H1 (cell line): ENCODE data around the gene SLC43A2. TPM values are rescaled to one million over a fixed set of nuclear protein-coding genes. Genes with fewer than 3 reads are reported as not detected.

ENCODE experiments used
- CTCF ChIA-PET: fragments of 300-600 bp; sonication (Branson Sonifier 250); formaldehyde crosslinking; loops from one replicate; lab custom pipeline; 2021; ENCODE audit not compliant: partially characterized antibody; lab: Charles Lee
- POLR2A ChIA-PET: fragments of 300-600 bp; sonication (Branson Sonifier 250); formaldehyde crosslinking; loops from one replicate; lab custom pipeline; 2021; ENCODE audit warnings: inconsistent platforms; ENCODE audit not compliant: partially characterized antibody; lab: Charles Lee
- DNase-seq, 2 experiments: peaks; one replicate each; pipeline versions ENCODE4 v3.0.0 to v3.0.0-alpha.2; 2010 to 2022; ENCODE audit warnings: low spot score in 2 of 2, low read depth in 1 of 2, mixed read lengths in 1 of 2
- FAIRE-seq: peaks from 2 replicates; lab custom pipeline; 2011; peaks lifted over from hg19 to GRCh38; lab: Jason Lieb, UNC
- H2AFZ ChIP-seq: 2 replicates; pipeline ENCODE4 v1.8.1; 2012; ENCODE audit warnings: low read length, inconsistent platforms
- H2AK5ac ChIP-seq: 2 replicates; pipeline ENCODE4 v1.6.1; 2013; ENCODE audit warnings: low read depth, low read length
- H2BK120ac ChIP-seq: replicated peaks from 2 replicates; pipeline ENCODE3; 2013; ENCODE audit warnings: low read depth, low read length, inconsistent platforms
- H2BK12ac ChIP-seq: 2 replicates; pipeline ENCODE4 v1.6.1; 2013; ENCODE audit warnings: low read depth, low read length
- H2BK15ac ChIP-seq: 2 replicates; pipeline ENCODE4 v1.6.1; 2013; ENCODE audit warnings: low read length
- H2BK20ac ChIP-seq: 2 replicates; pipeline ENCODE4 v1.6.1; 2013; ENCODE audit warnings: low read length
- H2BK5ac ChIP-seq: 2 replicates; pipeline ENCODE4 v1.6.1; 2013; ENCODE audit warnings: low read depth, low read length
- H3K14ac ChIP-seq: 2 replicates; pipeline ENCODE4 v1.6.1; 2013; ENCODE audit warnings: inconsistent platforms; ENCODE audit not compliant: insufficient read length
- H3K18ac ChIP-seq: 2 replicates; pipeline ENCODE4 v1.6.1; 2013; ENCODE audit warnings: low read length; ENCODE audit errors: extremely low read depth
- H3K23ac ChIP-seq: 2 replicates; pipeline ENCODE4 v1.6.1; 2013; ENCODE audit warnings: inconsistent platforms; ENCODE audit not compliant: insufficient read length
- H3K23me2 ChIP-seq: 2 replicates; pipeline ENCODE4 v1.6.1; 2013; ENCODE audit warnings: low read depth, low read length
- H3K27ac ChIP-seq: 2 replicates; pipeline ENCODE4 v1.6.1; 2011; ENCODE audit warnings: low read depth, low read length, inconsistent platforms
- H3K27me3 ChIP-seq, 4 experiments: replicated peaks in 1 of 4; 1 replicate in 1 of 4; 2 replicates in 3 of 4; pipeline versions ENCODE4 v1.6.1 to v1.8.1; 2011 to 2013; ENCODE audit warnings: low read length in 3 of 4, mild to moderate bottlenecking in 3 of 4, inconsistent platforms in 2 of 4, mixed read lengths in 2 of 4, moderate library complexity in 1 of 4; ENCODE audit not compliant: control insufficient read depth in 3 of 4, insufficient read depth in 3 of 4; ENCODE audit errors: extremely low read depth in 1 of 4
- H3K36me3 ChIP-seq, 4 experiments: 2 replicates each; pipeline versions ENCODE4 v1.6.1 to v1.8.1; 2011 to 2013; ENCODE audit warnings: mild to moderate bottlenecking in 4 of 4, low read length in 3 of 4, moderate library complexity in 2 of 4, control low read depth in 1 of 4, inconsistent platforms in 1 of 4; ENCODE audit not compliant: insufficient read depth in 4 of 4, control insufficient read depth in 2 of 4
- H3K4ac ChIP-seq: replicated peaks from 2 replicates; pipeline ENCODE3; 2013; ENCODE audit warnings: low read length, low read depth, mixed read lengths, inconsistent platforms; ENCODE audit not compliant: insufficient read length
- H3K4me1 ChIP-seq, 4 experiments: replicated peaks in 1 of 4; 1 replicate in 1 of 4; 2 replicates in 3 of 4; pipeline versions ENCODE4 v1.6.1 to v1.8.1; 2011 to 2013; ENCODE audit warnings: low read length in 3 of 4, inconsistent platforms in 2 of 4, mixed read lengths in 1 of 4; ENCODE audit not compliant: insufficient read depth in 4 of 4, control insufficient read depth in 3 of 4
- H3K4me2 ChIP-seq, 2 experiments: 2 replicates each; pipeline versions ENCODE4 v1.6.1 to v1.8.1; 2011 to 2013; ENCODE audit warnings: low read depth in 2 of 2, low read length in 2 of 2, control low read depth in 1 of 2, inconsistent platforms in 1 of 2, mild to moderate bottlenecking in 1 of 2; ENCODE audit not compliant: insufficient read depth in 1 of 2
- H3K4me3 ChIP-seq, 4 experiments: fragments of 200-600, 300-600 bp in 1 of 4; sonication (generic), shearing (Covaris generic), sonication (Bioruptor Twin) in 1 of 4; 2 replicates each; pipeline versions ENCODE4 v1.5.1 to v1.8.1; 2011 to 2016; ENCODE audit warnings: low read length in 4 of 4, low read depth in 3 of 4, control low read depth in 2 of 4, inconsistent platforms in 2 of 4, mild to moderate bottlenecking in 2 of 4, mixed read lengths in 1 of 4, moderate library complexity in 1 of 4; ENCODE audit not compliant: insufficient read depth in 2 of 4; ENCODE audit errors: extremely low read depth in 1 of 4
- H3K56ac ChIP-seq: replicated peaks from 2 replicates; pipeline ENCODE3; 2013; ENCODE audit warnings: low read depth, mild to moderate bottlenecking, mixed read lengths, low read length, inconsistent platforms; ENCODE audit not compliant: insufficient read length
- H3K79me1 ChIP-seq: 2 replicates; pipeline ENCODE4 v1.6.1; 2013; ENCODE audit warnings: low read depth, low read length, control low read depth
- H3K79me2 ChIP-seq, 2 experiments: 2 replicates each; pipeline versions ENCODE4 v1.6.1 to v1.8.1; 2012 to 2013; ENCODE audit warnings: low read length in 2 of 2, mild to moderate bottlenecking in 2 of 2, inconsistent platforms in 1 of 2; ENCODE audit not compliant: insufficient read depth in 2 of 2, control insufficient read depth in 1 of 2
- H3K9ac ChIP-seq, 4 experiments: replicated peaks in 1 of 4; 1 replicate in 1 of 4; 2 replicates in 3 of 4; pipeline versions ENCODE4 v1.6.1 to v1.8.1; 2011 to 2013; ENCODE audit warnings: low read depth in 3 of 4, low read length in 3 of 4, control low read depth in 2 of 4, mild to moderate bottlenecking in 2 of 4, moderate library complexity in 2 of 4, inconsistent platforms in 1 of 4; ENCODE audit errors: extremely low read depth in 1 of 4
- H3K9me3 ChIP-seq, 2 experiments: 2 replicates each; pipeline versions ENCODE4 v1.6.1 to v1.8.1; 2012 to 2013; ENCODE audit warnings: mild to moderate bottlenecking in 2 of 2, moderate library complexity in 2 of 2, control low read depth in 1 of 2, inconsistent platforms in 1 of 2, low read depth in 1 of 2, low read length in 1 of 2, mixed read lengths in 1 of 2; ENCODE audit not compliant: insufficient read depth in 2 of 2
- H4K20me1 ChIP-seq, 2 experiments: replicated peaks in 1 of 2; 2 replicates each; pipeline versions ENCODE3 to v1.8.1; 2011 to 2013; ENCODE audit warnings: inconsistent platforms in 2 of 2, low read length in 2 of 2, mild to moderate bottlenecking in 1 of 2; ENCODE audit not compliant: insufficient read depth in 2 of 2, control insufficient read depth in 1 of 2
- H4K5ac ChIP-seq: 2 replicates; pipeline ENCODE4 v1.6.1; 2013; ENCODE audit warnings: low read length, low read depth, mixed read lengths, inconsistent platforms; ENCODE audit not compliant: insufficient read length
- H4K8ac ChIP-seq: 2 replicates; pipeline ENCODE4 v1.8.0; 2013; ENCODE audit warnings: mild to moderate bottlenecking, moderate library complexity, low read length, inconsistent platforms; ENCODE audit not compliant: insufficient read depth; ENCODE audit errors: extremely low read depth
- H4K91ac ChIP-seq: replicated peaks from 2 replicates; pipeline ENCODE3; 2013; ENCODE audit warnings: low read length, mixed read lengths, inconsistent platforms; ENCODE audit not compliant: insufficient read length
- EP300 ChIP-seq, 2 experiments: IDR thresholded peaks; 1 replicate in 1 of 2; 2 replicates in 1 of 2; pipeline ENCODE4 v1.6.1; 2011 to 2012; ENCODE audit warnings: low read depth in 2 of 2, low read length in 2 of 2, mild to moderate bottlenecking in 2 of 2, borderline replicate concordance in 1 of 2, inconsistent platforms in 1 of 2, moderate library complexity in 1 of 2
- FOSL1 ChIP-seq: IDR thresholded peaks from 2 replicates; pipeline ENCODE4 v1.6.1; 2011; ENCODE audit warnings: mild to moderate bottlenecking, low read depth, low read length, moderate library complexity; ENCODE audit not compliant: insufficient read depth
- GABPA ChIP-seq: IDR thresholded peaks from 2 replicates; pipeline ENCODE4 v1.6.1; 2011; ENCODE audit warnings: mild to moderate bottlenecking, low read length, moderate library complexity, borderline replicate concordance; ENCODE audit not compliant: insufficient read depth
- RXRA ChIP-seq: IDR thresholded peaks from 2 replicates; pipeline ENCODE4 v1.6.1; 2011; ENCODE audit warnings: low read depth, mild to moderate bottlenecking, low read length, moderate library complexity; ENCODE audit not compliant: insufficient read depth
- SIRT6 ChIP-seq: IDR thresholded peaks from one replicate; pipeline ENCODE4 v1.7.1; 2012; ENCODE audit warnings: low read length, inconsistent platforms
- TBP ChIP-seq: IDR thresholded peaks from 2 replicates; pipeline ENCODE4 v1.6.1; 2011; ENCODE audit warnings: low read depth, low read length, improper control_type of control experiment
- TCF12 ChIP-seq: IDR thresholded peaks from 2 replicates; pipeline ENCODE4 v1.6.1; 2011; ENCODE audit warnings: low read depth, mild to moderate bottlenecking, low read length
- WGBS, 2 experiments: shearing (Covaris generic) in 1 of 2; methylation state at CpG; one replicate each; pipeline versions ENCODE4 v1.1.6 to v1.1.7; 2013 to 2015; ENCODE audit warnings: low lambda C conversion rate in 2 of 2, mixed read lengths in 2 of 2, inconsistent platforms in 1 of 2, low coverage in 1 of 2, missing lambda C conversion rate in 1 of 2; ENCODE audit not compliant: insufficient replicate concordance in 2 of 2, insufficient coverage in 1 of 2, insufficient read length in 1 of 2; ENCODE audit errors: extremely low coverage in 1 of 2, missing lambda C conversion rate in 1 of 2; 5-methylcytosine and 5-hydroxymethylcytosine counted together
- polyA plus RNA-seq, 7 experiments: library from polyadenylated mRNA; depleted of rRNA in 3 of 7; stranded (reverse) in 5 of 7; unstranded in 2 of 7; fragments of >200 nt in 5 of 7; fragments of 200-250 nt in 2 of 7; gene quantifications; 1 replicate in 5 of 7; 2 replicates in 1 of 7; 4 replicates in 1 of 7; pipeline versions ENCODE4 v1.2.1 to v1.2.3, GENCODE V29; 2011 to 2013; ENCODE audit warnings: missing spikeins in 2 of 7, mixed read lengths in 2 of 7
- total RNA-seq: library from RNA; stranded (reverse); fragmentation: NEBNext Ultra II Directional; extraction: Animal tissue kit (Norgen Biotek cat#: 25700); gene quantifications from 2 replicates; pipeline ENCODE4 v1.2.1, GENCODE V29; 2021
- TF ChIP-seq, protein P1 (sequence below): IDR thresholded peaks from 2 replicates; pipeline ENCODE4 v1.6.1; 2012; ENCODE audit warnings: inconsistent platforms

The SLC43A2 gene
- total and polyA plus RNA-seq, 2 of the 8 experiments (the other 6 are each of a cell fraction or from before 2014, with no cell fraction given), result 6.6 to 10.5 TPM

DNA sequence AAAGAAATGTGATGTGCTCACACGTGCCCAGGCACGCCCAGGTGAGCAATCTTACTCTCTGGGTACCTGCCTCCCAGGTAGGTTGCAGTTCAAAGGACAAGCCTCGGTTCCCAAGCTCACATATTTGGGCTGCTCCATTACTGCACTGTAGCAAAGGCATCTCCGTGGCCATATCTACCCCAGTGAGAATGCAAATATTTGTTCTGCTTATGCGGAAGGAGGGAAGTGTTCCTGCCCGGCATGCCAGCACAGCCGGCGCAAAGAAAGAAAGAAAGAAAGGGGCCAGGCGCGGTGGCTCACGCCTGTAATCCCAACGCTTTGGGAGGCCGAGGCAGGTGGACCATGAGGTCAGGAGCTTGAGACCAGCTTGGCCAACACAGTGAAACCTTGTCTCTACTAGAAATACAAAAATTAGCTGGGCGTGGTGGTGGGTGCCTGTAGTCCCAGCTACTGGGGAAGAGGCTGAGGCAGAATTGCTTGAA lies 30.7 kb downstream of the SLC43A2 start:
- Histone ChIP-seq H2BK15ac (no peak overlapping the region), H4K91ac (peak overlapping the region; percentile 74), H4K5ac (no peak overlapping the region), H3K9ac (no peak overlapping the region), H2AK5ac (no peak overlapping the region), H3K27ac (no peak overlapping the region), H4K8ac (no peak overlapping the region), H3K9me3 (peaks cover 5 to 10% of the 10 kb centered on the region in 2 experiments; a peak in 2 of 4 replicates), H3K4me1 (peaks cover 0 to 5% (median 0%) of the 10 kb centered on the region in 4 experiments; a peak in 3 of 7 replicates), H2BK5ac (no peak overlapping the region), H3K4ac (no peak overlapping the region), H2BK120ac (no peak overlapping the region), H3K4me2 (no peak overlapping the region), H3K79me2 (no peaks in the 10 kb centered on the region), H3K79me1 (no peaks in the 10 kb centered on the region), H3K23ac (no peak overlapping the region), H3K23me2 (no peaks in the 10 kb centered on the region), H3K14ac (no peak overlapping the region), H3K18ac (peak overlapping the region; percentile 60; the same call in 1 of the 2 replicates), H4K20me1 (no peaks in the 10 kb centered on the region), H2AFZ (no peak overlapping the region), H3K56ac (no peak overlapping the region), H3K36me3 (no peaks in the 10 kb centered on the region), H3K4me3 (no peak overlapping the region), H3K27me3 (no peaks in the 10 kb centered on the region), H2BK12ac (no peak overlapping the region), H2BK20ac (no peak overlapping the region)
- TF ChIP-seq TBP (no peak), TCF12 (no peak), SIRT6 (no peak), FOSL1 (no peak), RXRA (no peak), EP300 (IDR thresholded peaks at IDR 0.05; ENCODE audit: borderline replicate concordance in 1 of 2, low read depth in 2 of 2, low read length in 2 of 2) (no peak), GABPA (no peak)
- TF ChIP-seq, protein P1, sequence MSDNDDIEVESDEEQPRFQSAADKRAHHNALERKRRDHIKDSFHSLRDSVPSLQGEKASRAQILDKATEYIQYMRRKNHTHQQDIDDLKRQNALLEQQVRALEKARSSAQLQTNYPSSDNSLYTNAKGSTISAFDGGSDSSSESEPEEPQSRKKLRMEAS, result no peak
- 84% methylated on average over 12 of the region's 14 CpGs; no CpG with 5 or more reads in 1 of the 2 experiments for WGBS, 2 experiments
- FAIRE-seq (no peak), DNase-seq (no peak)
- ChIA-PET CTCF (interaction anchor here (1.6 kb wide), 1 partner anchor 33 kb away, joined by 8 read pairs; no protein-coding TSS in a partner anchor), POLR2A (interaction anchor here (0.9 to 1.0 kb wide), 3 partner anchors 12 to 43 kb away, joined by 3 read pairs; partner anchors contain the start of gene SLC43A2)
